Measurements from ENCODE around the gene TSKS.

DNA sequence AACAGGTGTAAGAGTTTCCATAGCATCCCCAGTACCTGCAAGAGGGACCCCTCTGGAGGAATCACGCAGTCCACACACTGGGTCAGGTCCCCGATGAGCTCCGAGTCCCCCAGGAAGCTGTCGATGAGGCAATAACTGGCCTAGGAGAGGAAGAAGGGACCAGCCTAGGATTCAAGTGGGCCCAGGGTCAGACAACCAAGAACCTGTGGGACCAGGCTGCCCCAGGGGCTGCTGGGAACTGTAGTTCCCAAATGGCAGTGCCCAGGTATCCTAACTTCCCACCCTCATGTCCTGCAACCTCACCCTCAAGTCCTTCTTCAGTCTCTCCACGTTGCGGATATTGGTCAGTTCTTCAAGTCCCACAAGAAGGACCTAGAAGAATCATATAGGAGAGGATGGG lies 48.2 kb upstream of the TSKS start:
- TF ChIP-seq, protein P1, sequence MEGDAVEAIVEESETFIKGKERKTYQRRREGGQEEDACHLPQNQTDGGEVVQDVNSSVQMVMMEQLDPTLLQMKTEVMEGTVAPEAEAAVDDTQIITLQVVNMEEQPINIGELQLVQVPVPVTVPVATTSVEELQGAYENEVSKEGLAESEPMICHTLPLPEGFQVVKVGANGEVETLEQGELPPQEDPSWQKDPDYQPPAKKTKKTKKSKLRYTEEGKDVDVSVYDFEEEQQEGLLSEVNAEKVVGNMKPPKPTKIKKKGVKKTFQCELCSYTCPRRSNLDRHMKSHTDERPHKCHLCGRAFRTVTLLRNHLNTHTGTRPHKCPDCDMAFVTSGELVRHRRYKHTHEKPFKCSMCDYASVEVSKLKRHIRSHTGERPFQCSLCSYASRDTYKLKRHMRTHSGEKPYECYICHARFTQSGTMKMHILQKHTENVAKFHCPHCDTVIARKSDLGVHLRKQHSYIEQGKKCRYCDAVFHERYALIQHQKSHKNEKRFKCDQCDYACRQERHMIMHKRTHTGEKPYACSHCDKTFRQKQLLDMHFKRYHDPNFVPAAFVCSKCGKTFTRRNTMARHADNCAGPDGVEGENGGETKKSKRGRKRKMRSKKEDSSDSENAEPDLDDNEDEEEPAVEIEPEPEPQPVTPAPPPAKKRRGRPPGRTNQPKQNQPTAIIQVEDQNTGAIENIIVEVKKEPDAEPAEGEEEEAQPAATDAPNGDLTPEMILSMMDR (IDR thresholded peaks at IDR 0.05; ENCODE audit: insufficient read depth, low read depth, low read length) = no peak
- no peak for TF ChIP-seq EZH2 (IDR thresholded peaks at IDR 0.05; ENCODE audit: insufficient read depth, low read length)

Data from astrocyte (in vitro differentiated cells and primary cell).